SJSA1 (cell line): Measurements from ENCODE around the gene GATA2. TPM values are rescaled to one million over a fixed set of nuclear protein-coding genes. Genes with fewer than 3 reads are reported as not detected.

Source experiments
- DNase-seq, 2 experiments: peaks; one replicate each; pipeline ENCODE4 v3.0.0-alpha.2; 2015 to 2020; ENCODE audit warnings: low spot score in 2 of 2, low read depth in 1 of 2
- H3K27ac ChIP-seq: fragments of 250-450 bp; sonication (Bioruptor Pico); 2 replicates; pipeline ENCODE4 v1.5.1; 2020; ENCODE audit warnings: mild to moderate bottlenecking, moderate library complexity
- H3K27me3 ChIP-seq: fragments of 250-450 bp; sonication (Bioruptor Pico); replicated peaks from 2 replicates; pipeline ENCODE4 v1.5.1; 2020; ENCODE audit warnings: mild to moderate bottlenecking, moderate library complexity
- H3K36me3 ChIP-seq: fragments of 250-450 bp; sonication (Bioruptor Pico); 2 replicates; pipeline ENCODE4 v1.5.1; 2020; ENCODE audit warnings: mild to moderate bottlenecking
- H3K4me1 ChIP-seq: fragments of 250-450 bp; sonication (Bioruptor Pico); replicated peaks from 2 replicates; pipeline ENCODE4 v1.6.1; 2021; ENCODE audit warnings: mild to moderate bottlenecking
- H3K4me3 ChIP-seq: fragments of 250-450 bp; sonication (Bioruptor Pico); 2 replicates; pipeline ENCODE4 v1.5.1; 2020; ENCODE audit warnings: mild to moderate bottlenecking
- H3K9me3 ChIP-seq: fragments of 250-450 bp; sonication (Bioruptor Pico); replicated peaks from 2 replicates; pipeline ENCODE4 v1.5.1; 2020; ENCODE audit warnings: mild to moderate bottlenecking
- total RNA-seq: library from RNA; depleted of rRNA; stranded (reverse); fragments of >200 nt; shearing (Covaris generic); gene quantifications from 2 replicates; pipeline ENCODE4 v1.2.3, GENCODE V29; 2014

Gene GATA2
- total RNA-seq, 1 experiment from 2014 or later: 14.9 TPM

DNA sequence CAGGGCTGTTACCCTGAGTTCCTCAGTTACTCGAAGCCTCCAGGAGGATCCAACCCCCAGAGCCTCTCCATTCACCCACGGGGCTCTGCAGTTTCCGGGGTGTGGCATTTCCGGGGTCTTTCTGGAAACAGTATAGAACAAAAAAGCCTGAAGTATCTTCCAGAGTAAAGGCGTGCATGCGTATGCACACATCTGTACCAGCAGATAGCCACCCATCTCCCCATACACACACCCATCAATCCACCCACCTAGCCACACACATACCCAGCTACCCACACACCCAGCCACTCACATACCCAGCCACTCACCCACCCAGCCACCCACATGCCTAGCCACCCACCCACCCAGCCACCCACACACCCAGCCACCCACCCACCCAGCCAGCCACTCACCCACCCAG, 23.4 kb downstream of the GATA2 start:
- H3K27me3 ChIP-seq: no peaks in the 10 kb centered on the region
- H3K36me3 ChIP-seq: no peaks in the 10 kb centered on the region

GRCh38 chr3:128468791-128469527, 24.0 kb downstream of the GATA2 start:
- Histone ChIP-seq H3K4me1 (peaks cover 13% of the 10 kb centered on the region), H3K4me3 (no peak overlapping the region), H3K27me3 (no peaks in the 10 kb centered on the region), H3K27ac (no peak overlapping the region), H3K36me3 (no peaks in the 10 kb centered on the region), H3K9me3 (no peaks in the 10 kb centered on the region)
- no peak for DNase-seq

More for the DNA sequence above, 23.4 kb downstream of the GATA2 start:
- DNase-seq: no peak
- H3K4me1 ChIP-seq: peaks cover 13% of the 10 kb centered on the region
- H3K4me3 ChIP-seq: no peak overlapping the region
- no peak overlapping the region for H3K27ac ChIP-seq
- no peaks in the 10 kb centered on the region for H3K9me3 ChIP-seq

- no peak overlapping the region for H3K4me3 ChIP-seq
- no peak for DNase-seq
- H3K27ac ChIP-seq: no peak overlapping the region
- H3K9me3 ChIP-seq: no peaks in the 10 kb centered on the region
- no peaks in the 10 kb centered on the region for H3K27me3 ChIP-seq
- H3K4me1 ChIP-seq: peaks cover 13% of the 10 kb centered on the region
- no peaks in the 10 kb centered on the region for H3K36me3 ChIP-seq
Observed at GRCh38 chr3:128468285-128468790, 24.7 kb downstream of the GATA2 start.

DNA sequence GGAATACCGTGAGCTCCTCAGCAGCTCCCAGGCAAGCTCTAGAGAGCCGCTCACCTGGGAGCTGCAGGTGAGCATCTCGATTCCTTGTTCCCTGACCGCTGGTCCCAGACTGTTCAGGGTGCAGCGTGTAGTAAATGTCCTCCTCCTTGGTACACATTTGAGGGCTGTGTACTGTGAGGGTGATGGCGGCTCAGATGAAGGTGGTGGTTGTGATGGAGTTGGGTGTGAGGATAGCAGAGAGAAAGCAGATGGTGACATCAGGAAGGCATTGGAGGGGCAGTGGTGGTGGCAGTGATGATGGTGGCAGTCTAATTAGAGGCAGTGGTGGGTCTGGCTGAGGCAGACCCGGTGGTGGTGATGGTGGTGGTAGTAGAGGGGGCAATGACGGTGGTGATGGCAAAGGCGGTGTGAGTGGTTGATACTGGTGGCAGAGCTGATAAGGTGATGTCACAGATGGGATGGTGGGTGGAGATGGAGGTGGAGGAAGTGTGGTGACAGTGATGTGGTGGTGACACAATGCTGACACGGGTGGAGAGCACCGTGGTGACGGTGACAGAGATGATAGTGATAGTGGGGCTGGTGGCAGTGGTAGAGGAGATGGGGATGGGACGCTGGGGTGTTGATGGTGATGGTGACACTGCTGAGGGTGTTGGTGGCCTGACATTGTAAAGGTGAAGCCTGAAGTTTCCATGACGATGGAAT, 26.0 kb downstream of the GATA2 start, which contains the start of gene DNAJB8:
DNAJB8 (minus strand) TSS at position 51 of the 702 bp plus-strand sequence. CDS start 3,645 bp downstream, outside the sequence.
- H3K4me1 ChIP-seq: peaks cover 17% of the 10 kb centered on the region
- H3K4me3 ChIP-seq: no peak within 1 kb of the TSS

GRCh38 chr3:128464702-128465101, 28.3 kb downstream of the GATA2 start:
- Histone ChIP-seq H3K27me3 (no peaks in the 10 kb centered on the region), H3K4me1 (peaks cover 24% of the 10 kb centered on the region)
- no peak for DNase-seq

More for the DNA sequence above, 26.0 kb downstream of the GATA2 start, which contains the start of gene DNAJB8:
- no peak for DNase-seq
- no peaks in the 10 kb centered on the region for H3K9me3 ChIP-seq
- no peak within 1 kb of the TSS for H3K27ac ChIP-seq
- no peaks in the 10 kb centered on the region for H3K36me3 ChIP-seq
- no peaks in the 10 kb centered on the region for H3K27me3 ChIP-seq

DNA sequence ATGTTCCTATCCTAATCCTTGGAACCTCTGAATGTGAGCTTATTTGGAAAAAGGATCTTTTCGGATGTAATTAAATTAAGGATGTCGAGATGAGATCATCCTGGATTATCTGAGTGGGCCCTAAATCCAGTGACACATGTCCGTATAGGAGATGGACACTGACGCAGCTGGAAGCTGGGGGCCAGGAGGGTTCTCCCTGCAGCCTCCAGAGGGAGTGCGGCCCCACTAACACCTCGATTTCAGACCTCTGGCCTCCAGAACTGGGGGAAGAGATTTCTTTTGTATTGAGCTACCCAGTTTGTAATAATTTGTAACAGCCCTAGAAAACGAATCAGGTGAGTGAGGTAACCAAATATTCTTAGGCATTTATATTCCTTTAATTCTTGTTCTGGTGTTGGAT, 28.8 kb downstream of the GATA2 start:
- H3K9me3 ChIP-seq: no peaks in the 10 kb centered on the region
- H3K27ac ChIP-seq: no peak overlapping the region
- H3K4me1 ChIP-seq: peaks cover 21% of the 10 kb centered on the region
- H3K27me3 ChIP-seq: no peaks in the 10 kb centered on the region
- no peaks in the 10 kb centered on the region for H3K36me3 ChIP-seq
- no peak overlapping the region for H3K4me3 ChIP-seq
- no peak for DNase-seq

More at GRCh38 chr3:128464702-128465101, 28.3 kb downstream of the GATA2 start:
- no peaks in the 10 kb centered on the region for H3K36me3 ChIP-seq
- H3K4me3 ChIP-seq: no peak overlapping the region
- no peak overlapping the region for H3K27ac ChIP-seq
- no peaks in the 10 kb centered on the region for H3K9me3 ChIP-seq

- H3K4me3 ChIP-seq: no peak overlapping the region
- no peaks in the 10 kb centered on the region for H3K27me3 ChIP-seq
- no peaks in the 10 kb centered on the region for H3K36me3 ChIP-seq
- peaks cover 17% of the 10 kb centered on the region for H3K4me1 ChIP-seq
- no peak overlapping the region for H3K27ac ChIP-seq
- no peaks in the 10 kb centered on the region for H3K9me3 ChIP-seq
- DNase-seq: no peak
Observed at GRCh38 chr3:128463771-128464170, 29.2 kb downstream of the GATA2 start.

GRCh38 chr3:128463354-128463753, 29.6 kb downstream of the GATA2 start:
- Histone ChIP-seq H3K4me1 (peaks cover 17% of the 10 kb centered on the region), H3K27ac (no peak overlapping the region), H3K4me3 (no peak overlapping the region), H3K36me3 (no peaks in the 10 kb centered on the region), H3K9me3 (no peaks in the 10 kb centered on the region), H3K27me3 (no peaks in the 10 kb centered on the region)
- no peak for DNase-seq

- no peaks in the 10 kb centered on the region for H3K27me3 ChIP-seq
Observed at GRCh38 chr3:128462931-128463330, 30.1 kb downstream of the GATA2 start.

DNA sequence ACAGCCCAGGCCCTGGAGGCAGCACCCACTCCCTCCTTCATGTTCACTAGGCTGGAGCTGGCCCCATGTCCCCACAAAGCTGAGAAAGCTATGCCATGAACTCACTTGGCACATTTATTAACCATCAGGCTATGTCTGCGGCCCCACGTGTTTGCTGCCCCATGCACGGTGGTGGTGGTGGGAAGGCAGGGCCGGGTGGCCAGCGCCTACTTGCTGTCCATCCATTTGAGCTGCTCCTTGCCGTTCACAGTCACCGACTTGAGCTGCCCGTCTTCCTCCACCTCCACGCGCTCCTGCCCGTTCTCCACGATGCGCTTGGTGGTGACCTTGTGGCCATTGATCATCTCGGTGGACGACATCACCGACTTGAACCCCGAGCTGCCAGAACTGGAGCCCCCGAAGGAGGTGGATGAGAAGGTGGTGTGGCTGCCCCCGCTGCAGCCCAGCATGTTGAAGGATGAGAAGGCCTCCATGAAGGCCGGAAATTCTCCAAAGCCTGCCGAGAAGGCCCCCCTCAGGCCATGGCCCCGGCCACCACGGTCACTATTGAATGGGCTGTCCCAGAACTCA, 30.6 kb downstream of the GATA2 start:
- Histone ChIP-seq H3K27ac (no peak overlapping the region), H3K4me1 (peaks cover 14% of the 10 kb centered on the region), H3K9me3 (no peaks in the 10 kb centered on the region), H3K27me3 (no peaks in the 10 kb centered on the region), H3K4me3 (no peak overlapping the region), H3K36me3 (no peaks in the 10 kb centered on the region)
- no peak for DNase-seq

More at GRCh38 chr3:128462931-128463330, 30.1 kb downstream of the GATA2 start:
- Histone ChIP-seq H3K4me1 (peaks cover 17% of the 10 kb centered on the region), H3K9me3 (no peaks in the 10 kb centered on the region), H3K4me3 (no peak overlapping the region), H3K36me3 (no peaks in the 10 kb centered on the region), H3K27ac (no peak overlapping the region)
- no peak for DNase-seq

DNA sequence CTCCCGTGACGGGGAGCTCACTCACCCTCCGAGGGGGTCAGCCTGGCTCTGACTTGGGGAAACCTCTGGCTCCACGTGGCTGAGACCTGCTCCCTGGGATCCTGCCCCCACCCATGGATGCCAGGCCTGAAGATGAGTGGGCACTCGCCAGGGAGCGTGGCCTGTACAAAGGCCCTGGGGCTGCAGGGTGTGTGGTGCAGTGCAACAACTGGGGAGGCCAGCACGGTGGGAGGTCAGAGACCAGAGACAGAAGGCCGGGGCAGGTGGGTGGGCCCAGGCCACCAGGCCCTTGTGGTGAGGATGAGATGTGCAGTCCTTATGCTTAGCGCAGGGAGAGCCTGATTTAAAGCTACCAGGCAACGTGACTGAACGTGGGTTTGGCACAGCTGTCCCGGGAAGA, 31.3 kb downstream of the GATA2 start:
- Histone ChIP-seq H3K27ac (no peak overlapping the region), H3K27me3 (no peaks in the 10 kb centered on the region), H3K4me1 (peaks cover 11% of the 10 kb centered on the region), H3K36me3 (no peaks in the 10 kb centered on the region), H3K4me3 (no peak overlapping the region), H3K9me3 (no peaks in the 10 kb centered on the region)
- no peak for DNase-seq

GRCh38 chr3:128459461-128459820, 33.6 kb downstream of the GATA2 start:
- H3K4me3 ChIP-seq: no peak overlapping the region
- H3K27ac ChIP-seq: no peak overlapping the region
- peaks cover 11% of the 10 kb centered on the region for H3K4me1 ChIP-seq
- H3K27me3 ChIP-seq: 0 out of 2 replicates have a peak, but pooled peaks cover 3% of the 10 kb centered on the region
- DNase-seq: no peak
- no peaks in the 10 kb centered on the region for H3K36me3 ChIP-seq
- no peaks in the 10 kb centered on the region for H3K9me3 ChIP-seq

GRCh38 chr3:128458746-128459460, 34.1 kb downstream of the GATA2 start:
- 0 out of 2 replicates have a peak, but pooled peaks cover 3% of the 10 kb centered on the region for H3K27me3 ChIP-seq
- H3K4me1 ChIP-seq: peaks cover 11% of the 10 kb centered on the region
- no peaks in the 10 kb centered on the region for H3K36me3 ChIP-seq
- no peak overlapping the region for H3K27ac ChIP-seq
- H3K9me3 ChIP-seq: no peaks in the 10 kb centered on the region
- no peak overlapping the region for H3K4me3 ChIP-seq
- no peak for DNase-seq
